Astrocyte of the cerebellum (primary cell): ENCODE results near the gene TRPC1.

Source experiments
- DNase-seq: peaks from one replicate; pipeline ENCODE4 v3.0.0-alpha.2; 2011; ENCODE audit warnings: low read depth
- H3K4me3 ChIP-seq: 2 replicates; pipeline ENCODE4 v1.5.1; 2011; ENCODE audit warnings: mild to moderate bottlenecking, low read depth, low read length, moderate library complexity
- in situ Hi-C: cut with HindIII; loops from 2 replicates; pipeline ENCODE4 v1.10.0; 2017; ENCODE audit warnings: low sequenced_read_pairs
- TF ChIP-seq, protein P1 (sequence below): IDR thresholded peaks from 2 replicates; pipeline ENCODE4 v1.5.1; 2012; ENCODE audit warnings: low read length, low read depth, moderate library complexity, mild to moderate bottlenecking; ENCODE audit errors: missing control alignments

The TRPC1 gene

DNA sequence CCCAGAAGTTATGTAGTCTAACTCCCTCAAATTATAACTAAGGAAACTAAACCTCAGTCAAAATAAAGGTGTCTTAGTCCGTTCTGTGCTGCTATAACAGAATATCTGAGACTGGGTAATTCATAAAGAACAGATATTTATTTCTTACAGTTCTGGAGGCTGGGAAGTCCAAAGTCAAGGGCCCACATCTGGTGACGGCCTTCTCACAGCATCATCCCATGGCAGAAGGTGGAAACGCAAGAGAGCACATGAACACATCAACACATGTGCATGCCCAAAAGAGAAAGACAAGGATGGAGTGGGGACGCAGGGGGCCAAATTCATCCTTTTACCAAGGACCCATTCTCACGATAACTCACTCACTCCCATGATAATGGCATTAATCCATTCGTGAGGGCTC is 92.0 kb downstream of the TRPC1 start:
- in situ Hi-C loops, result no loop called here
- no peak overlapping the region for H3K4me3 ChIP-seq
- DNase-seq, result no peak
- TF ChIP-seq, protein P1, sequence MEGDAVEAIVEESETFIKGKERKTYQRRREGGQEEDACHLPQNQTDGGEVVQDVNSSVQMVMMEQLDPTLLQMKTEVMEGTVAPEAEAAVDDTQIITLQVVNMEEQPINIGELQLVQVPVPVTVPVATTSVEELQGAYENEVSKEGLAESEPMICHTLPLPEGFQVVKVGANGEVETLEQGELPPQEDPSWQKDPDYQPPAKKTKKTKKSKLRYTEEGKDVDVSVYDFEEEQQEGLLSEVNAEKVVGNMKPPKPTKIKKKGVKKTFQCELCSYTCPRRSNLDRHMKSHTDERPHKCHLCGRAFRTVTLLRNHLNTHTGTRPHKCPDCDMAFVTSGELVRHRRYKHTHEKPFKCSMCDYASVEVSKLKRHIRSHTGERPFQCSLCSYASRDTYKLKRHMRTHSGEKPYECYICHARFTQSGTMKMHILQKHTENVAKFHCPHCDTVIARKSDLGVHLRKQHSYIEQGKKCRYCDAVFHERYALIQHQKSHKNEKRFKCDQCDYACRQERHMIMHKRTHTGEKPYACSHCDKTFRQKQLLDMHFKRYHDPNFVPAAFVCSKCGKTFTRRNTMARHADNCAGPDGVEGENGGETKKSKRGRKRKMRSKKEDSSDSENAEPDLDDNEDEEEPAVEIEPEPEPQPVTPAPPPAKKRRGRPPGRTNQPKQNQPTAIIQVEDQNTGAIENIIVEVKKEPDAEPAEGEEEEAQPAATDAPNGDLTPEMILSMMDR, result no peak

DNA sequence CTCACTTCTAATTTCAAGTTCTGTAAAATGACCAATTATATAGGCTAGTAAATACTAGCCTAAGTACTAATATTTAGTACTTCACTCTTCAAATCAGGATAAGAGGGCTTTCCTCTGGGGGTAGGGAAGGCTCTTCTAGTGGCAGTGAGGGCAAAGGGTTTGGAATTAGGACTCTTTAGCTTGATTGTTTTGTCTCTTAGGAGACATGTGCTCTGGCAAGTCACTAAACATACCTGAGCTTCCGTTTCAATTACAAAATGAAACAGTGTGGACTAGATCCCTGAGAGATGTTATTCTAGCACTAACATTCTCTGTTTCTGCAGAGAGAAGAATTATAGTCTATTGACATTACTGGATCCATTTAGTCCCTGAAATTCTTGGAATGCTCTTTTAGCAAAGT is 93.5 kb downstream of the TRPC1 start:
- in situ Hi-C loops, result no loop called here

DNA sequence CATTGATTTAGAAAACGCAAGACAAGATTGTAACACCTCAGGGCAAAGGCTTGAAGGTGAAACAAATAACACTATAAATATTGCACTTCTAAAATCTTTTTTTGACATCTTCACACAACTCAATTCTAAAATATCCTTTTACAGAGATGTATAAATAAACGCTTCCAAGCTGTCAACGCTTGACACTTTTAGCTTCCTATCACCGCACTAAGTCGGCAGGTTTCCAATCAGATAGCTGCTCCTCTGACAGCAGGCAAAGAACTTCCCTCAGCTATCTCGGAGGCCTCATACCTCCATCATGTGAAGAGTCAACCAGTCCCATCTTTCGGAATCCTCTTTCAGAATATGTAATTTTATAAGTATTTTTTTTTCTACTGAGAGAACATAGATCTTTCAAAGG is 94.1 kb downstream of the TRPC1 start:
- in situ Hi-C loops, result no loop called here
- no peak for DNase-seq
- no peak overlapping the region for H3K4me3 ChIP-seq
- TF ChIP-seq, protein P1, result no peak

More for the DNA sequence above, 93.5 kb downstream of the TRPC1 start:
- TF ChIP-seq, protein P1, result no peak
- DNase-seq, result no peak
- no peak overlapping the region for H3K4me3 ChIP-seq

DNA sequence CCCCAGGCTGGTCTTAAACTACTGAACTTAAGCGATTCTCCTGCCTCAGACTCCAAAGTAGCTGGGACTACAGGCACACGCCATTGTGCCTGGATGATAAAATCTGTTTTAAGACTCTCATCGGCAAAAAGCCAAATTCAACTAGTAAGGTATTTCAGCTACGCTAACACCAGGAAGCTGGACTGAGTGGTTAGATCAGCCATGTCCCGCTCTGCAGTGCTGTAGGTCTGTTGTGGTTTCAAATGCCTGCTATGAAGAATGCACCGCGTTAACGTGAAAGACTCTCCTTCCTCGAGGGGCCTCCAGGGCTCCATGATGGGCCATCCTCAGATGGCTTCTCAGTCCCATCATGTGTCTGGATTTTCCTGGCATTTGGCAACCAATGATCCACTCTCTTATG is 94.8 kb downstream of the TRPC1 start:
- in situ Hi-C loops, result no loop called here
- TF ChIP-seq, protein P1, result no peak
- no peak for DNase-seq
- no peak overlapping the region for H3K4me3 ChIP-seq

DNA sequence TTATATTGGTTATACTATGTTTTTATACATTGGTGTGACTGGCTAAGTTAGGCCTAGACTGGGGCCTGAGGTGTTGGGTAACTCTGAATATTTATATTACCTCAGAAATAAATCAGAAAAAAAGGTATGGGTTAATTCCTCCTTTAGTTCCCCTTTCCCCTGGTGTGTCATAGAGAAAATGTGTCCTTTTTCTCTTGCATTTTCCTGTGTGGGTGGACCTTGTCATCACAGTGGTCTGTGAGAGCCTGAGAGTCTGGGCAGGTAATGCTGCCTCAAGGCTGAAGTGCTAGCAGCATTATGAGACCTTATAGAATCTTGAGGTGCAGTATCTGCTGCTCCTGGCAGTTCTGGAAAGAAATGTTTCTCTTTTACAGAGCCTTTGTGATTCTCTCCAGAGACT is 95.3 kb downstream of the TRPC1 start:
- in situ Hi-C loops, result no loop called here

DNA sequence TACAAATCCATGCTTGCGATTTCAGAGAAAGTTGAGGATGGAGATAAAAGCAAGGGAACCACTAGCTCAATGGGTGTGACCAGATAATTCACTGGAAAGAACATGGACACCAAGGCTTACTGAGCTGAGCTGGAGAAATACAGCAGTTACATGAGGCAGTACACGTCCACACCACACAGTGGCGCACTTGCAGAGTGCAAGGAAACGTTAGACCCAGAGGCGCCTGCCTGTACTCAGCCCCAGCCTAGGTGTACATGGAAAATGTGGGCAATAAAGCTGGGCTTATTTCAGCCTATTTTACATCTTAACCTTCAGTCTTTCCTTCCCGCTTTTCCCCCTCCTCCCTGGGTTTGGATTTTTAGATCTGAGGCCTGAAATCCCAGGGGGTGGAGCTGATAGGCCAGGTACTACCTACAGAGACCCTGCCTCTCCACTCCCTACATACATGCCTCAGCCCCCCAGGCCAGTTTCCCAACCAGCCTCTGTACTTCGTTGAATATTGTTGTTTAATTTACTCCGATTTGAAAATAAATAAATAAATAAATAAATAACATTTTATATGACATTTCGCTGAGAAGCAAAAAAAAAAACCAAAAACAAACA is 105.0 kb downstream of the TRPC1 start:
- in situ Hi-C loops, result loop anchor here (25.0 kb wide), 1 partner anchor 158 kb away; no protein-coding TSS in a partner anchor
- TF ChIP-seq, protein P1, result peak; percentile 89
- H3K4me3 ChIP-seq, result no peak overlapping the region
- peak; percentile 68 for DNase-seq

More for the DNA sequence above, 95.3 kb downstream of the TRPC1 start:
- TF ChIP-seq, protein P1, result no peak
- no peak for DNase-seq
- no peak overlapping the region for H3K4me3 ChIP-seq

DNA sequence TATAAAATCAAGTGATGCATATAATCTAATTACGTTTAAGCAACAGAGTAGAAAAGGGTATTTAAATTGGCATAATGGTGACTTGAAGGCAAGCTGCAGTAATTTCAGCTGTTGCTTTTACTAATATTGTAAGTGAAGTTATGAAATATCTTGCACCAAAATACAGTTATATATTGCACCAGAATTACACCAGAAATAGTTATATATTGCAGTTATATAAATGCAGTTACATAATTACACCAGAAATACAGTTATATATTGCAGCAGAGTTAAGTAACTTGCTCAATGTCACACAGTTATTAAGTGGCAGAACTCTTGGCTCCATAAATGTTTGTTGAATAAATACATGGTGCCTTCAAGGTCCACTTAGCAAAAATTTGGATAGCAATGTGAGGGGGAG is 113.7 kb downstream of the TRPC1 start:
- H3K4me3 ChIP-seq, result no peak overlapping the region
- in situ Hi-C loops, result loop anchor here (25.0 kb wide), 1 partner anchor 150 kb away; no protein-coding TSS in a partner anchor
- TF ChIP-seq, protein P1, result no peak
- no peak for DNase-seq
